ENCODE measurements around the gene KIF16B. TPM values are rescaled to one million over a fixed set of nuclear protein-coding genes. Genes with fewer than 3 reads are reported as not detected.

KIF16B gene
- total RNA-seq, 2 donors from 2014 or later = 3.8 to 8.8 TPM

GRCh38 chr20:16432466-16433292, 140.6 kb downstream of the KIF16B start:
- Mint-ChIP-seq H3K9me3 (no peaks in the 10 kb centered on the region), H3K4me3 (no peak overlapping the region)
- ATAC-seq = no peak

GRCh38 chr20:16428112-16428511, 145.1 kb downstream of the KIF16B start:
- Mint-ChIP-seq H3K4me1 (ENCODE audit: low read depth in 2 of 2) (no peaks in the 10 kb centered on the region), H3K4me3 (no peak overlapping the region)

More at GRCh38 chr20:16432466-16433292, 140.6 kb downstream of the KIF16B start:
- H3K36me3 Mint-ChIP-seq = peaks cover 8% of the 10 kb centered on the region
- H3K27me3 Mint-ChIP-seq = no peaks in the 10 kb centered on the region
- DNase-seq (ENCODE audit: low spot score) = no peak
- no peak overlapping the region for H3K27ac Mint-ChIP-seq
- H3K4me1 Mint-ChIP-seq (ENCODE audit: low read depth in 2 of 2) = no peaks in the 10 kb centered on the region

GRCh38 chr20:16427571-16427970, 145.7 kb downstream of the KIF16B start:
- no peak for ATAC-seq
- no peak for DNase-seq (ENCODE audit: low spot score)
- H3K4me3 Mint-ChIP-seq = no peak overlapping the region
- no peaks in the 10 kb centered on the region for H3K27me3 Mint-ChIP-seq
- no peak overlapping the region for H3K27ac Mint-ChIP-seq
- H3K9me3 Mint-ChIP-seq = no peaks in the 10 kb centered on the region
- no peaks in the 10 kb centered on the region for H3K4me1 Mint-ChIP-seq (ENCODE audit: low read depth in 2 of 2)
- peaks cover 20% of the 10 kb centered on the region for H3K36me3 Mint-ChIP-seq

More at GRCh38 chr20:16428112-16428511, 145.1 kb downstream of the KIF16B start:
- Mint-ChIP-seq H3K36me3 (peaks cover 20% of the 10 kb centered on the region), H3K9me3 (no peaks in the 10 kb centered on the region), H3K27me3 (no peaks in the 10 kb centered on the region), H3K27ac (no peak overlapping the region)
- DNase-seq (ENCODE audit: low spot score) = no peak
- no peak for ATAC-seq

- DNase-seq (ENCODE audit: low spot score) (no peak), ATAC-seq (no peak)
- Mint-ChIP-seq H3K4me1 (ENCODE audit: low read depth in 2 of 2) (no peaks in the 10 kb centered on the region), H3K27me3 (no peaks in the 10 kb centered on the region), H3K9me3 (no peaks in the 10 kb centered on the region), H3K27ac (no peak overlapping the region), H3K4me3 (no peak overlapping the region), H3K36me3 (peaks cover 20% of the 10 kb centered on the region)
These were observed 148.5 kb downstream of the KIF16B start for GRCh38 chr20:16424780-16425179.

- Mint-ChIP-seq H3K4me3 (no peak overlapping the region), H3K36me3 (peaks cover 20% of the 10 kb centered on the region), H3K4me1 (ENCODE audit: low read depth in 2 of 2) (no peaks in the 10 kb centered on the region), H3K27ac (no peak overlapping the region), H3K27me3 (no peaks in the 10 kb centered on the region), H3K9me3 (no peaks in the 10 kb centered on the region)
- DNase-seq (ENCODE audit: low spot score) = no peak
- peak in 1 of 2 donors; percentile 15 for ATAC-seq
These were observed 149.7 kb downstream of the KIF16B start for GRCh38 chr20:16423311-16424212.

GRCh38 chr20:16419138-16419715, 154.0 kb downstream of the KIF16B start:
- H3K27ac Mint-ChIP-seq = no peak overlapping the region
- H3K9me3 Mint-ChIP-seq = peaks cover 3% of the 10 kb centered on the region
- H3K27me3 Mint-ChIP-seq = no peaks in the 10 kb centered on the region
- no peaks in the 10 kb centered on the region for H3K36me3 Mint-ChIP-seq
- ATAC-seq (no peak), DNase-seq (ENCODE audit: low spot score) (no peak)
- H3K4me3 Mint-ChIP-seq = no peak overlapping the region
- no peaks in the 10 kb centered on the region for H3K4me1 Mint-ChIP-seq (ENCODE audit: low read depth in 2 of 2)

- Mint-ChIP-seq H3K27ac (no peak overlapping the region), H3K4me1 (ENCODE audit: low read depth in 2 of 2) (no peaks in the 10 kb centered on the region), H3K9me3 (peaks cover 3% of the 10 kb centered on the region), H3K36me3 (no peaks in the 10 kb centered on the region), H3K27me3 (no peaks in the 10 kb centered on the region), H3K4me3 (no peak overlapping the region)
- no peak for ATAC-seq
- DNase-seq (ENCODE audit: low spot score) = no peak
These were observed 154.6 kb downstream of the KIF16B start for GRCh38 chr20:16418616-16419015.

GRCh38 chr20:16417001-16417400, 156.2 kb downstream of the KIF16B start:
- H3K4me1 Mint-ChIP-seq (ENCODE audit: low read depth in 2 of 2) = no peaks in the 10 kb centered on the region
- no peak for DNase-seq (ENCODE audit: low spot score)
- no peak for ATAC-seq
- peaks cover 4% of the 10 kb centered on the region for H3K9me3 Mint-ChIP-seq
- H3K4me3 Mint-ChIP-seq = no peak overlapping the region
- peaks cover 2% of the 10 kb centered on the region for H3K36me3 Mint-ChIP-seq
- no peak overlapping the region for H3K27ac Mint-ChIP-seq
- no peaks in the 10 kb centered on the region for H3K27me3 Mint-ChIP-seq

- ATAC-seq (no peak), DNase-seq (ENCODE audit: low spot score) (no peak)
- Mint-ChIP-seq H3K27me3 (no peaks in the 10 kb centered on the region), H3K4me3 (no peak overlapping the region), H3K27ac (no peak overlapping the region), H3K4me1 (ENCODE audit: low read depth in 2 of 2) (no peaks in the 10 kb centered on the region), H3K36me3 (peaks cover 6% of the 10 kb centered on the region), H3K9me3 (peaks cover 7% of the 10 kb centered on the region)
These were observed 157.9 kb downstream of the KIF16B start for GRCh38 chr20:16415071-16416053.

GRCh38 chr20:16412906-16413305, 160.3 kb downstream of the KIF16B start:
- DNase-seq (ENCODE audit: low spot score) = no peak
- Mint-ChIP-seq H3K9me3 (peaks cover 6% of the 10 kb centered on the region), H3K36me3 (peaks cover 6% of the 10 kb centered on the region), H3K4me1 (ENCODE audit: low read depth in 2 of 2) (no peaks in the 10 kb centered on the region), H3K4me3 (no peak overlapping the region), H3K27ac (no peak overlapping the region), H3K27me3 (no peaks in the 10 kb centered on the region)
- ATAC-seq = no peak

GRCh38 chr20:16411361-16411760, 161.9 kb downstream of the KIF16B start:
- DNase-seq (ENCODE audit: low spot score) (no peak), ATAC-seq (no peak)
- H3K4me3 Mint-ChIP-seq = no peak overlapping the region
- peaks cover 4% of the 10 kb centered on the region for H3K9me3 Mint-ChIP-seq
- no peaks in the 10 kb centered on the region for H3K27me3 Mint-ChIP-seq
- H3K4me1 Mint-ChIP-seq (ENCODE audit: low read depth in 2 of 2) = no peaks in the 10 kb centered on the region
- no peak overlapping the region for H3K27ac Mint-ChIP-seq
- peaks cover 6% of the 10 kb centered on the region for H3K36me3 Mint-ChIP-seq

- H3K27ac Mint-ChIP-seq = no peak overlapping the region
- H3K9me3 Mint-ChIP-seq = peaks cover 4% of the 10 kb centered on the region
- no peaks in the 10 kb centered on the region for H3K4me1 Mint-ChIP-seq (ENCODE audit: low read depth in 2 of 2)
- no peak overlapping the region for H3K4me3 Mint-ChIP-seq
- ATAC-seq (no peak), DNase-seq (ENCODE audit: low spot score) (no peak)
- peaks cover 6% of the 10 kb centered on the region for H3K36me3 Mint-ChIP-seq
- no peaks in the 10 kb centered on the region for H3K27me3 Mint-ChIP-seq
These were observed 162.6 kb downstream of the KIF16B start for GRCh38 chr20:16410626-16411025.

GRCh38 chr20:16408981-16409380, 164.3 kb downstream of the KIF16B start:
- H3K4me3 Mint-ChIP-seq = no peak overlapping the region
- no peak for ATAC-seq
- no peak for DNase-seq (ENCODE audit: low spot score)
- H3K9me3 Mint-ChIP-seq = peaks cover 4% of the 10 kb centered on the region
- H3K4me1 Mint-ChIP-seq (ENCODE audit: low read depth in 2 of 2) = no peaks in the 10 kb centered on the region
- H3K27me3 Mint-ChIP-seq = no peaks in the 10 kb centered on the region
- H3K27ac Mint-ChIP-seq = no peak overlapping the region
- H3K36me3 Mint-ChIP-seq = peaks cover 6% of the 10 kb centered on the region

Data from natural killer cell treated with Interleukin-12 subunit alpha and Interleukin-12 subunit beta and Interleukin-15 and Interleukin-18, amount 100 ng/mL, for 72 hours (primary cell).